Left cardiac atrium (tissue), 4 donors: Measurements from ENCODE around the gene NEAT1. TPM values are rescaled to one million over a fixed set of nuclear protein-coding genes. Genes with fewer than 3 reads are reported as not detected.
A peak's percentile ranks its signal among the peaks of the same experiment; 100 is the strongest.
"Not testable (repeated sequence)": the region's sequence is repeated elsewhere in the genome, so short reads cannot be mapped to it uniquely, and the experiment has no call there.

Source experiments
- ATAC-seq, 2 donors: fragments of 200-7000 bp; cut with Tn5 transposase; one replicate each; pipeline ENCODE4 v1.9.1; 2020; ENCODE audit warnings: mild to moderate bottlenecking in 2 of 2, moderate library complexity in 2 of 2
- DNase-seq: peaks from one replicate; pipeline ENCODE4 v3.0.0-alpha.2; 2020
- intact Hi-C, 2 donors: fragments of 100-400 bp; cut with DNase I; formaldehyde crosslinking; loops; one replicate each; pipeline versions ENCODE4 v1.14.1 to v1.15.1; 2022 to 2023
- total RNA-seq, 2 donors: library from RNA; stranded (reverse); fragmentation: NEBNext Ultra II Directional; extraction: Animal tissue kit (Norgen Biotek cat#: 25700); gene quantifications; one replicate each; pipeline ENCODE4 v1.2.1, GENCODE V29; 2021
- donor health status: DM: no; HTN: yes; CAD: no.
- donor health status: DM: no; HTN: yes; CAD: no; lungs with severe emphysema.
- donor health status: DM: yes; HTN: yes; CAD: no.
- donor health status: Dilated cardiomyopathy.

The NEAT1 gene
- total RNA-seq, 2 donors from 2014 or later, result 405 to 657 TPM

DNA sequence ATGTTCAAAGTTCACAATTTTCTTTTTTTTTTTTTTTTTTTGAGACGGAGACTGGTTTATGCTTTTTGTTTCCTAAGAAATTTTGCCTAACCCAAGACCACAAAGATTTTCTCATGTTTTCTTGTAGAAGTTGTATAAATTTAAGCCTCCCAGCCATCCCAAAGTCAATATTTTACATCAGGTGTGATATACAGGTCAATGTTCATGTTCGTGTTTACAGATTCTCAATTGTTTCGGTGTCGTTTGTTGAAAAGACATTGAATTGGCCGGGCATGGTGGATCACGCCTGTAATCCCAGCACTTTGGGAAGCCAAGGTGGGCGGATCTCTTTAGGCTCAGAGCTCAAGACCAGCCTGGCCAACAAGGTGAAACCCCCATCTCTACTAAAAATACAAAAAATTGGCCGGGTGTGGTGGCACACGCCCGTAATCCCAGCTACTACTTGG lies 20.8 kb upstream of the NEAT1 start:
- intact Hi-C loops, result no loop called here
- ATAC-seq (no peak), DNase-seq (no peak)

DNA sequence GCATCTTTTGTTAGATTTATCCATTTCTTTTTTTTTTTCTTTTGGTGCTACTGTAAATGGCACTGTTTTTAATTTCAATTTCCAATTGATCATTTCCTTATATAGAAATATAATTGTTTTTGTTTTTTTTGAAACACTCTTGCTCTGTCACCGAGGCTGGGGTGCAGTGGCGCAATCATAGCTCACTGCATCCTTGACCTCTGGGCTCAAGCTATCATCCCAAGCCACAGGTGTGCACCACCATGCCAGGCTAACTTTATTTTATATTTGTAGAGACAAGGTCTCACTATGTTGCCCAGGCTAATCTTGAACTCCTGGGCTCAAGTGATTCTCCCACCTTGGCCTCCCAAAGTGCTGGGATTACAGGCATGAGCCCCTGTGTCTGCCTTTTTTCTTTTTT lies 19.8 kb upstream of the NEAT1 start:
- intact Hi-C loops, result no loop called here
- no peak for ATAC-seq
- no peak for DNase-seq

DNA sequence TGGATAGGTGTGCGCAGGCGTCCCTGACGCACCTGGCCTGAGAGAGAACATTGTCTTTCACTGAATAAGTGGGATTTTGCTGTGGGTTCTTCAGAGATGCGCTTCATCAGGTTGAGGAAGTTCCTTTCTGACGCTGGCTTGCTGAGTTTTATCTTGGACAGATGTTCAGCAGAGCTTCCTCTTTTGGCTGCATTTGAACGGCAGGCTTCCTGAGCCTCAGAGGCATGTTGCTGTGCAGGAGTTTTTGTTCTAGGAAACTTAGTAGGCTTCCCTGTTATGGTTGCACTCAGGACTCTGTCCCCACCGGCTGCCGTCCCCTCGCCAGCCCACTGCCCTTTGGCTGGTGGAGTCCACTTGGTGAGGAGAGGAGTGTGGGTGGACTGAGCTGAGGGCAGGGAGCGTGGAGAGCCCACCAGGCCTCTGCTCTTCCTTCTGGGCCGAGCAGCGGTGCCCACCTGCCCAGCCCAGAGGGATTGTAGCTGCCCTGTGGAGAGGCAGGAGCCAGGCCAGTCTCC lies 18.9 kb upstream of the NEAT1 start:
- intact Hi-C loops, result no loop called here
- ATAC-seq (peak; percentile 30 to 45), DNase-seq (no peak)

DNA sequence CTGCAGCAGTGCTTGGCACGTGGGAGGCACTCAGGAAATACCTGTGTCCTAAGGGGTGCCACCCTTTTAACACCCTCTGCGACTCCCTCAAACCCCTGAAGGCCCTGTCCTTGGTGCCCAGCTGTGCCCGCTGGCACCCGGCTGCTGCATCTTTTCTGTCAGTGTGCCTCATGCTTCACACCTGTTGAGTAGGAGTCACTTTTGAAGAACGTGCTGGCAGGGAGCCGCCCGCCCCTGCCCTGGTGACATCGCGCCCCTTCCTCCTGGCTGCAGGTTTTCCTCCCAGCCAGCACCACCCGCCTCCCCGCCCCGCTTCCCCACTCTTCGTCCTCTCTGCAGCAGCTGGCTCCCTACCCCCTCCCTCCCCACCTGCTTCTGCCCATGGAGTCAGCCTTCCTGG lies 18.4 kb upstream of the NEAT1 start:
- ATAC-seq, result no peak
- no peak for DNase-seq

GRCh38 chr11:65404638-65405339 lies 17.8 kb upstream of the NEAT1 start:
- no peak for DNase-seq
- intact Hi-C loops, result no loop called here
- peak; percentile 52 to 54 for ATAC-seq

More for the DNA sequence above, 18.4 kb upstream of the NEAT1 start:
- intact Hi-C loops, result no loop called here

- DNase-seq, result peak; percentile 18
- intact Hi-C loops, result no loop called here
- no peak for ATAC-seq
Measured at GRCh38 chr11:65410936-65411680, 11.5 kb upstream of the NEAT1 start.

DNA sequence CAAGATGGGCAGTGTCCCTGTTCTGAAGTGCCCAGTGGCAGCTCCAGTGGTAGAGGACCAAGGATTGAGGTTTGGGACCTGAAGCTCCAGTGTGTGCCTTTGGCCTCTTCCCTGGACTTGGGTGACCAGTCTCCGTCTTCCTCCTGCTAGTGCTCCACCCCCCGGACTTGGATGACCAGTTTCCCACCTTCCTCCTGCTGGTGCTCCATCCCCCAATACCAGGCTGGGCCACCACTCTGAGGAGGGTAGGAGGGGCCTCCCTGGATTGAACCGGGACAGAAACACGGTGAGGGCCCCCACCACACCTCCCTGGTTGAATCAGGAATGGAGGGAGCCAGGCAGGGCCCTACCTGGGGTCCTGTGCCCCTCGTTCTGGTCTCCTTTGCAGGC lies 10.9 kb upstream of the NEAT1 start:
- DNase-seq, result peak; percentile 11
- intact Hi-C loops, result no loop called here
- no peak for ATAC-seq

GRCh38 chr11:65412271-65413076 lies 10.1 kb upstream of the NEAT1 start:
- DNase-seq (peak; percentile 10), ATAC-seq (no peak)
- intact Hi-C loops, result no loop called here

DNA sequence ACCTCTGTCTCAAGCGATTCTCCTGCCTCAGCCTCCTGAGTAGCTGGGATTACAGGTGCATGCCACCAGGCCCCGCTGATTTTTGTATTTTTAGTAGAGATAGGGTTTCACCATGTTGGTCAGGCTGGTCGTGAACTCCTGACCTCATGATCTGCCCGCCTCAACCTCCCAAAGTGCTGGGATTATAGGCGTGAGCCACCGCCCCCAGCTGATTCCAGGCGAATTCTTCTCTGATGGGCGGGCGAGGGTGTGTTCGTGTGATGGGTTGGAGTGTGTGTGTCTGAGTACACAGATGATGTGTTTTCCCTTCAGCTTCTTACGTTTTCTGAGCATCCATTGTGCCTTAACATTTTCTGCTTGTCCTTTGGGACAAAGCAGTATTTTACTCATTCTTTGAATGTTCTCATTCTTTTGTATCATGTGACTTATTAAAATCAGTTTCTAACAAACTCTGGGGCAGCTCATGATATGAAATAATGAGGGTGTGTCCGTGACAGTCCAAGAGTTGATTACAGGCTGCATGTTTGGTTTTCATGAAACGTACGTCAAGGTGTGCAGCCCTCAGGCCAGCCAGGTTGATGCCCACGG lies 9.4 kb upstream of the NEAT1 start:
- intact Hi-C loops, ATAC-seq: not testable (repeated sequence)
- peak; percentile 7 for DNase-seq

- ATAC-seq (no peak), DNase-seq (peak; percentile 18)
- intact Hi-C loops, result loop anchor here (5.0 kb wide), 2 partner anchors 33 to 92 kb away; partner anchors contain the start of gene SLC25A45 (in 1 of the 2)
Measured at GRCh38 chr11:65414776-65415498, 7.7 kb upstream of the NEAT1 start.

GRCh38 chr11:65415499-65416340 lies 6.9 kb upstream of the NEAT1 start:
- DNase-seq, result peak; percentile 18
- intact Hi-C loops, result loop anchor here (2.0 to 5.0 kb wide), 3 partner anchors 33 to 95 kb away; partner anchors contain the start of gene SLC25A45 (in 1 of the 2)

DNA sequence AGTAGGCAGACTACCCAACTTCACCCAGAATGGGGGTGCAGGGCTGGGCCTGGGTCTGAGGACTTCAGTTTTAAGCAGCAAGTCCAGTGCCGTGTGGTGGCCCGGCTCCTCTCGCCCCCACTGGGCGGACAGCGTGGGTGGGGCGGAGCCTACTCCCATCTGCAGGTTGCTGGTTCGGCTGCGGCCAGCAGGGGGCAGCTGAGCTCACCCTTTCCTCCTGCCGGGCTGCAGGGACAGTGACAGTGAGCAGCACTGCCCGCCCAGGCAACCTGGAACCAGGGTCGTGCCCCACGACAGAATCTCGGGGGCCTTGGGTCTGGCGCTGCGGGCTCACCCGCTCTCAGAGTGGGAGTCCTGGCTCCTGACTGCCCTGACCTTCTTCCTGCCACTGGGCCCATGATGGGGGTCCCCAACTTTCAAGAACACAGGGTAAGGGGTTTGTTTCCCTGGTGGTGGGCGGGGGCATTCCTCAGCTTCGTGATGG lies 6.2 kb upstream of the NEAT1 start:
- peak; percentile 33 to 45 for ATAC-seq
- intact Hi-C loops, result loop anchor here (2.0 to 5.0 kb wide), 3 partner anchors 34 to 94 kb away; partner anchors contain the start of gene SLC25A45 (in 1 of the 2)
- peak; percentile 93 for DNase-seq

More at GRCh38 chr11:65415499-65416340, 6.9 kb upstream of the NEAT1 start:
- no peak for ATAC-seq

GRCh38 chr11:65416841-65417701 lies 5.5 kb upstream of the NEAT1 start:
- peak; percentile 54 for DNase-seq
- intact Hi-C loops, result loop anchor here (2.0 to 5.0 kb wide), 3 partner anchors 35 to 94 kb away; partner anchors contain the start of gene SLC25A45 (in 1 of the 2)
- ATAC-seq, result no peak

DNA sequence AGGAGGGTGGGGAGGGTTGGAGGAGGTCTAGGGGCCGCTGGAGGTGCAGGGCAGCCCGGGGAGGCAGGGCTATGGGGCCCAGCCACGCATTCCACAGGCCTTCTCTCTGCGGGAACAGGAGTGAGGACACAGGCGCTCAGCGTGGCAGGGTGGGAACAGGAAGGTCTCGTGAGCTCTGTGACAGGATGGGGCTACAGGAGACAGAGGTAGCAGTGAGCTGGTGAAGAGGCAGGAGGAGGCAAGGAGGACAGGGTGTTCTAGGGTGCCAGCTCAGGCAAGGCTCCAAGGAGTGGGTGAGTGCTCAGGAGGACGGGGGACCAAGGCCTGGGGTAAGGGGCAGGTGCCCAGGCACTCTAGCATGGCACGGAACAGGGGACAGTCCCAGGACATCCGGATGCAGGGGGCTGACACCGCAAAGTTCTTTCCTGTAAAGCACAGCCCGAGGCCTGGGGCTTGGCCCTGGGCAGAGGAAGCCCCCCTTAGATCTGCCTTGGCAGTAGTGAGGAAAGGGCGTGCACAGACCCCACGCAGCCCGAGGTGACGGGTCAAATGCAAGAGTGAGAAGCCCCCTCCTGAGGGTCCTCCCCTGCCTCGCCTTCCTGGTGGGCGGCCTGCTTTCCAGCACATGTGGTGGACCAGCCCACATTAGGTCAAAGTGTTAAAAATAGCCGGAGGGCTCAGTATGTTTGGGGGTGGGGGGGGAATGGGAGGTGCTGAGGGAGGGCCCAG lies 4.7 kb upstream of the NEAT1 start:
- intact Hi-C loops, result loop anchor here (2.0 to 5.0 kb wide), 3 partner anchors 36 to 93 kb away; partner anchors contain the start of gene SLC25A45 (in 1 of the 2)
- peak; percentile 2 to 3 for ATAC-seq

DNA sequence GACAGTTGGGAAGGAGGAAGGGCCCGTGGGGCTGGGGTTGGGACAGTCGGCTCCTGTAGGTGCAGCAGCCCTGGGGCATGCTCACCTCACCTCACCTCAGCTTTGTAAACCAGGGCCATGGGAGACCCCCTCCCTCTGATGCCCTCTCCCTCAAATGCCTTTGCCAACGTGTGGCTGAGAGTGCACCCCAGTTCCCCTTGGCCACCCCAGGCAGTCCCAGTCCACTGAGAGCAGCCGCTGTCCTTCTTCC lies 4.2 kb upstream of the NEAT1 start:
- ATAC-seq, result no peak
- DNase-seq, result no peak
- intact Hi-C loops, result loop anchor here (5.0 kb wide), 2 partner anchors 36 to 89 kb away; partner anchors contain the start of gene SLC25A45 (in 1 of the 2)

More for the DNA sequence above, 4.7 kb upstream of the NEAT1 start:
- DNase-seq, result peak; percentile 72
